Measurements from ENCODE around the gene TEKT4. TPM values are rescaled to one million over a fixed set of nuclear protein-coding genes. Genes with fewer than 3 reads are reported as not detected.
"Not testable (repeated sequence)": the region's sequence is repeated elsewhere in the genome, so short reads cannot be mapped to it uniquely, and the experiment has no call there.

The TEKT4 gene
- total and polyA plus RNA-seq, 2 experiments from 2014 or later: not detected

DNA sequence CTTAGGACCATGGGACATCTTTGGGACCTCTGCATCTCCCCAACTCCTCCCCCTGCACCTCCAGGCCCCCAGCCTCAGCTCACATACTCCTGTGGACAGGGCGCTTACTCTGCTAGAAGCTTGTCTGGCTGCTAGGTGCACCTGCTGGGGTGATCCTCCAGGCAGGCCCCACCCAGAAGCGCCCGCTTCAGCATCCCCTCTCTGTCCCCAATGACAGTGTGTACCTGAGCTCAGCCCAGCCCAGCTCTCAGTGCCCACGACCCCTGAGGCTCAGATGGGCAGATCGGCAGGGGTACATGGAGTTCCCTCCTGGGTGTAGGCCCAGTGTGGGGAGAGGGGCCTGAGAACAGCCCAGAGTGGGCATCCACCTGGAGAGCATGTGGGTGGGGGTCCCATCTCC is 5.9 kb downstream of the TEKT4 start:
- DNase-seq (ENCODE audit: low read depth in 1 of 2, low spot score in 1 of 2): no peak
- Histone ChIP-seq H3K4me1 (ENCODE audit: low read depth) (no peaks in the 10 kb centered on the region), H3K4me3 (no peak overlapping the region), H3K36me3 (no peaks in the 10 kb centered on the region), H3K27ac (no peak overlapping the region), H3K9me3 (ENCODE audit: low read depth) (no peaks in the 10 kb centered on the region), H3K27me3 (no peaks in the 10 kb centered on the region)
- TF ChIP-seq, protein P1, sequence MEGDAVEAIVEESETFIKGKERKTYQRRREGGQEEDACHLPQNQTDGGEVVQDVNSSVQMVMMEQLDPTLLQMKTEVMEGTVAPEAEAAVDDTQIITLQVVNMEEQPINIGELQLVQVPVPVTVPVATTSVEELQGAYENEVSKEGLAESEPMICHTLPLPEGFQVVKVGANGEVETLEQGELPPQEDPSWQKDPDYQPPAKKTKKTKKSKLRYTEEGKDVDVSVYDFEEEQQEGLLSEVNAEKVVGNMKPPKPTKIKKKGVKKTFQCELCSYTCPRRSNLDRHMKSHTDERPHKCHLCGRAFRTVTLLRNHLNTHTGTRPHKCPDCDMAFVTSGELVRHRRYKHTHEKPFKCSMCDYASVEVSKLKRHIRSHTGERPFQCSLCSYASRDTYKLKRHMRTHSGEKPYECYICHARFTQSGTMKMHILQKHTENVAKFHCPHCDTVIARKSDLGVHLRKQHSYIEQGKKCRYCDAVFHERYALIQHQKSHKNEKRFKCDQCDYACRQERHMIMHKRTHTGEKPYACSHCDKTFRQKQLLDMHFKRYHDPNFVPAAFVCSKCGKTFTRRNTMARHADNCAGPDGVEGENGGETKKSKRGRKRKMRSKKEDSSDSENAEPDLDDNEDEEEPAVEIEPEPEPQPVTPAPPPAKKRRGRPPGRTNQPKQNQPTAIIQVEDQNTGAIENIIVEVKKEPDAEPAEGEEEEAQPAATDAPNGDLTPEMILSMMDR (IDR thresholded peaks at IDR 0.05; ENCODE audit: low read depth, low read length): no peak

DNA sequence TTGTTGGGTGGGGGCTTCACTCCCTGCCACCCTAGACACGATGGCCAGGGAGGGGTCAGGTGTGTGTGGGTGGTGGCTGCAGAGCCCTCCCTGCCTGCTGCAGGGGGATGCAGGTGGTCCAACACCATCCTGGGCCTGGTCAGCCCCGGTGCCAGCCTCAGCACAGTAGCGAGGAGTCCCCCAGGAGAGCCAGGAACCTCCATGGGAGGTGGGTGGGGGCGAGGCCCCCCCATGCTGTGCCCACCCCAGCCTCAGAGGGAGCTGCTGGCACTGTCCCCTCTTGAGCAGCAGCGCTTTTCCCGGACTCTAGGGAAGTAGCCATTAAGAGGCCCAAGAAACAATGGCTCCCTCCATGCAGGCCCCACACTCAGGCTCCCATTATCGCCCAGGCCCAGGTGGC is 7.3 kb downstream of the TEKT4 start:
- not testable (repeated sequence) for H3K9me3 ChIP-seq (ENCODE audit: low read depth); H3K4me3 ChIP-seq; H3K36me3 ChIP-seq; DNase-seq (ENCODE audit: low read depth in 1 of 2, low spot score in 1 of 2); H3K27ac ChIP-seq; H3K4me1 ChIP-seq (ENCODE audit: low read depth); H3K27me3 ChIP-seq

DNA sequence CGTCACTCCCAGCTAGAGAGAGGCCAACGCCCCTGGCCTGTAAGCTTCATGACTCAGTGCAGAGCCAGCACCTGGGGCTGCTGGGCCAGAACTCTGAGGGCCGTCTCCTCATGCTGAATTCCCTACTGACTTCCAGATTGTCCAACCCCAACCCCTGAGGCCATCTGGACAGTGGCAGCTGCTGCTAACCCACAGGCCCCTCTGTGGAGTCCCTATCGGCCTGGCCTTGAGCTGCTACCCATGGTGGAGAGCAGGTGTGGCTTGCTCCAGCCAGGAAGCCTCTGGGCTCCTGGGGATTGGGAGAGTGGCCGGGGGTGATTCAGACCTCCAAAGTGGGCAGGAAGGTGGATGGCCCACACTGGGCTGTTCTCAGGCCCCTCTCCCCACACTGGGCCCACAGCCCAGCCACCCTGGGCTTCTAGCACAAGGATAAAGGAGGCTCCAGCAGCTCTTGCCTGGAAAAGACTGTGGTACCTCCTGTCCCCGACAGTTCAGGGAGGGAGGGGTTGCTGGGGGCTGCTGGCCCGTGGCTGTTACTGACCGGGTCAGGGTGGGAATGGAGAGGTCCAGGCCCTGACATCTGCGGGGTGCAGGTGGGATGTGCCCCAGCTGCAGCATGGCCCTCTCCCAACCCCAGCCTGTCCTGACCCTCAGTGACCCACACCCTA is 8.2 kb downstream of the TEKT4 start:
- H3K4me1 ChIP-seq (ENCODE audit: low read depth): no peaks in the 10 kb centered on the region
- TF ChIP-seq, protein P1 (IDR thresholded peaks at IDR 0.05; ENCODE audit: low read depth, low read length): no peak
- H3K27me3 ChIP-seq: no peaks in the 10 kb centered on the region
- no peak for DNase-seq (ENCODE audit: low read depth in 1 of 2, low spot score in 1 of 2)
- no peaks in the 10 kb centered on the region for H3K36me3 ChIP-seq
- no peak overlapping the region for H3K4me3 ChIP-seq
- H3K9me3 ChIP-seq (ENCODE audit: low read depth): no peaks in the 10 kb centered on the region
- H3K27ac ChIP-seq: no peak overlapping the region

DNA sequence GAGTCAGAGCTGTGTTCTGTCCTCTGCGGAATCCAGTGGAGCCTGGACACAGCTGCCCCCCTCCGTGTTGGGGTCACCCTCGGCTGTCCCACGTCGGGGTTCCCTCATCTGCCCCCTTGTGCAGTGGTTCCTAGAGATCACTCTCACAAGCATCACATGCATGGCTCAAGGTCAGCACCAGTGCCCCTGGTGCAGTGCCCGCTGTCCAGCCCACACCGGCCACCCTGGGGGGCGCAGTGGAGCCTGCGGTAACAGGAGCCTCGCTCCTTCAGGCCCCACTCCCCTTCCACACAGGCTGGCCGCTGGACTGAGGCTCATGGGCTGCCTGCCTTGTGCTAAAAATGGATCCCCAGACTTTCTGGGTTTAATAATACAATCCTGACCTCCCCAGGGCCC is 8.8 kb downstream of the TEKT4 start:
- Histone ChIP-seq H3K27me3 (no peaks in the 10 kb centered on the region), H3K4me3 (no peak overlapping the region), H3K36me3 (no peaks in the 10 kb centered on the region), H3K27ac (no peak overlapping the region), H3K4me1 (ENCODE audit: low read depth) (no peaks in the 10 kb centered on the region), H3K9me3 (ENCODE audit: low read depth) (no peaks in the 10 kb centered on the region)
- TF ChIP-seq, protein P1 (IDR thresholded peaks at IDR 0.05; ENCODE audit: low read depth, low read length): no peak
- DNase-seq (ENCODE audit: low read depth in 1 of 2, low spot score in 1 of 2): no peak

DNA sequence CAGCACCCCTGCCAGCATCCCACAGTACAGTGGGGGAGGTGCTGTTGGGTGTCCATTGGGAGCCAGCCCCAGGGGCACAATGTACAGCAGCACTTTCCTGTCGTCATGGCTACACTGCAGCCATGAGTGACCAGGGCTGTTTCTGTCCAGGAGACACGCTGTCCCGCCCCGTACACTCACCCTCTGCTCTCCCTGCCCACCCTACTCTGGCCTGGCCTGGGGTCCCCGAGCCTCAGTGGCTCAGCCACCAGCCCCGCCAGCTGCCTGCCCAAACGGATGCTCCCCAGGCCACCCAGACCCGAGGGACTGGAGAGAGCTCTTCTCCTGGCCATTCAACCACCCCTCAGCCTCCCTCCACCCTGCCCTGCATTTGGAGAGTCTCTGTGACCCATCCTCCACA is 9.3 kb downstream of the TEKT4 start:
- Histone ChIP-seq H3K27ac (no peak overlapping the region), H3K9me3 (ENCODE audit: low read depth) (no peaks in the 10 kb centered on the region), H3K36me3 (no peaks in the 10 kb centered on the region), H3K4me1 (ENCODE audit: low read depth) (no peaks in the 10 kb centered on the region), H3K4me3 (no peak overlapping the region), H3K27me3 (no peaks in the 10 kb centered on the region)
- no peak for DNase-seq (ENCODE audit: low read depth in 1 of 2, low spot score in 1 of 2)
- TF ChIP-seq, protein P1 (IDR thresholded peaks at IDR 0.05; ENCODE audit: low read depth, low read length): no peak

DNA sequence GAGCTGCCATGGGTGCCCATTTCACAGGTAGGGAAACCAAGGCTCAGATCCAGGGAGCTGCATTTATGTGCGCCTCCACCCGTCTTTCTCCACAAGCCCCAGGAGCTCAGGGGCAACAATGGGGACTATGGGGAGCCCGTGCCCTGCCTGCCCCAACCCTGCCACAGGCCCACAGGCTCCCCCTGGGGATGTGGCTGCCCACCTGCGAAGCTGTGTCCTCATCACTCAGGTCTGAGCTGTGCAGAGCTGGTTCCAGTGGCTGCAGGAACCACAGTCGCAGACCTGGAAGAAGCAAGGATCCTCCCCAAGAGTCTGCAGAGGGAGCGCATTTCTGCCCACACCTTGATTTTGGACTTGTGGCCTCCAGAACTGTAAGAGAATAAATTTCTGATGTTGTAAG is 9.8 kb downstream of the TEKT4 start:
- Histone ChIP-seq H3K9me3 (ENCODE audit: low read depth) (no peaks in the 10 kb centered on the region), H3K4me1 (ENCODE audit: low read depth) (no peaks in the 10 kb centered on the region), H3K4me3 (no peak overlapping the region), H3K27me3 (no peaks in the 10 kb centered on the region), H3K36me3 (no peaks in the 10 kb centered on the region), H3K27ac (no peak overlapping the region)
- TF ChIP-seq, protein P1 (IDR thresholded peaks at IDR 0.05; ENCODE audit: low read depth, low read length): no peak
- no peak for DNase-seq (ENCODE audit: low read depth in 1 of 2, low spot score in 1 of 2)
